Measurements from ENCODE around the gene COPA. TPM values are rescaled to one million over a fixed set of nuclear protein-coding genes. Genes with fewer than 3 reads are reported as not detected.

The COPA gene
- total RNA-seq, 1 donor from 2014 or later, result 143 TPM

GRCh38 chr1:160255781-160256300 lies 87.2 kb downstream of the COPA start:
- peaks cover 5% of the 10 kb centered on the region for H3K36me3 Mint-ChIP-seq (ENCODE audit: insufficient read depth)
- TF ChIP-seq CTCF (IDR thresholded peaks at IDR 0.05; ENCODE audit: unreplicated experiment), result no peak
- no peak overlapping the region for H3K27ac Mint-ChIP-seq
- no peaks in the 10 kb centered on the region for H3K27me3 Mint-ChIP-seq
- DNase-seq (ENCODE audit: low spot score, unreplicated experiment), result no peak
- H3K4me3 Mint-ChIP-seq (ENCODE audit: low read depth), result no peak overlapping the region
- H3K4me1 Mint-ChIP-seq (ENCODE audit: low read depth), result peaks cover 29% of the 10 kb centered on the region
- H3K9me3 Mint-ChIP-seq (ENCODE audit: low read depth), result no peaks in the 10 kb centered on the region

GRCh38 chr1:160251687-160252526 lies 91.1 kb downstream of the COPA start:
- TF ChIP-seq CTCF (IDR thresholded peaks at IDR 0.05; ENCODE audit: unreplicated experiment), result peak; percentile 80
- Mint-ChIP-seq H3K4me1 (ENCODE audit: low read depth) (peaks cover 11% of the 10 kb centered on the region), H3K36me3 (ENCODE audit: insufficient read depth) (peaks cover 1% of the 10 kb centered on the region), H3K27me3 (no peaks in the 10 kb centered on the region), H3K4me3 (ENCODE audit: low read depth) (no peak overlapping the region), H3K9me3 (ENCODE audit: low read depth) (no peaks in the 10 kb centered on the region), H3K27ac (no peak overlapping the region)
- DNase-seq (ENCODE audit: low spot score, unreplicated experiment), result no peak

GRCh38 chr1:160251011-160251410 lies 92.0 kb downstream of the COPA start:
- H3K27ac Mint-ChIP-seq, result no peak overlapping the region
- H3K36me3 Mint-ChIP-seq (ENCODE audit: insufficient read depth), result peaks cover 1% of the 10 kb centered on the region
- no peak for TF ChIP-seq CTCF (IDR thresholded peaks at IDR 0.05; ENCODE audit: unreplicated experiment)
- no peaks in the 10 kb centered on the region for H3K27me3 Mint-ChIP-seq
- H3K4me3 Mint-ChIP-seq (ENCODE audit: low read depth), result no peak overlapping the region
- H3K9me3 Mint-ChIP-seq (ENCODE audit: low read depth), result no peaks in the 10 kb centered on the region
- no peak for DNase-seq (ENCODE audit: low spot score, unreplicated experiment)
- H3K4me1 Mint-ChIP-seq (ENCODE audit: low read depth), result peaks cover 6% of the 10 kb centered on the region

GRCh38 chr1:160247053-160247452 lies 96.0 kb downstream of the COPA start:
- Mint-ChIP-seq H3K36me3 (ENCODE audit: insufficient read depth) (peaks cover 4% of the 10 kb centered on the region), H3K4me1 (ENCODE audit: low read depth) (peaks cover 5% of the 10 kb centered on the region), H3K9me3 (ENCODE audit: low read depth) (no peaks in the 10 kb centered on the region), H3K27me3 (no peaks in the 10 kb centered on the region), H3K4me3 (ENCODE audit: low read depth) (no peak overlapping the region), H3K27ac (peak overlapping the region; percentile 33)
- no peak for DNase-seq (ENCODE audit: low spot score, unreplicated experiment)
- TF ChIP-seq CTCF (IDR thresholded peaks at IDR 0.05; ENCODE audit: unreplicated experiment), result no peak

GRCh38 chr1:160245434-160245833 lies 97.6 kb downstream of the COPA start:
- Mint-ChIP-seq H3K4me3 (ENCODE audit: low read depth) (no peak overlapping the region), H3K27me3 (no peaks in the 10 kb centered on the region), H3K27ac (peak overlapping the region; percentile 39), H3K9me3 (ENCODE audit: low read depth) (no peaks in the 10 kb centered on the region), H3K36me3 (ENCODE audit: insufficient read depth) (peaks cover 6% of the 10 kb centered on the region), H3K4me1 (ENCODE audit: low read depth) (peaks cover 3% of the 10 kb centered on the region)
- TF ChIP-seq CTCF (IDR thresholded peaks at IDR 0.05; ENCODE audit: unreplicated experiment), result no peak
- no peak for DNase-seq (ENCODE audit: low spot score, unreplicated experiment)

Data from progenitor cell of endocrine pancreas (in vitro differentiated cells).